ENCODE measurements around the gene ZBTB7C. TPM values are rescaled to one million over a fixed set of nuclear protein-coding genes. Genes with fewer than 3 reads are reported as not detected.

The ZBTB7C gene
- polyA plus RNA-seq, 1 donor (not counting 4 experiments of a cell fraction or from before 2014, with no cell fraction given), result 0.58 TPM

DNA sequence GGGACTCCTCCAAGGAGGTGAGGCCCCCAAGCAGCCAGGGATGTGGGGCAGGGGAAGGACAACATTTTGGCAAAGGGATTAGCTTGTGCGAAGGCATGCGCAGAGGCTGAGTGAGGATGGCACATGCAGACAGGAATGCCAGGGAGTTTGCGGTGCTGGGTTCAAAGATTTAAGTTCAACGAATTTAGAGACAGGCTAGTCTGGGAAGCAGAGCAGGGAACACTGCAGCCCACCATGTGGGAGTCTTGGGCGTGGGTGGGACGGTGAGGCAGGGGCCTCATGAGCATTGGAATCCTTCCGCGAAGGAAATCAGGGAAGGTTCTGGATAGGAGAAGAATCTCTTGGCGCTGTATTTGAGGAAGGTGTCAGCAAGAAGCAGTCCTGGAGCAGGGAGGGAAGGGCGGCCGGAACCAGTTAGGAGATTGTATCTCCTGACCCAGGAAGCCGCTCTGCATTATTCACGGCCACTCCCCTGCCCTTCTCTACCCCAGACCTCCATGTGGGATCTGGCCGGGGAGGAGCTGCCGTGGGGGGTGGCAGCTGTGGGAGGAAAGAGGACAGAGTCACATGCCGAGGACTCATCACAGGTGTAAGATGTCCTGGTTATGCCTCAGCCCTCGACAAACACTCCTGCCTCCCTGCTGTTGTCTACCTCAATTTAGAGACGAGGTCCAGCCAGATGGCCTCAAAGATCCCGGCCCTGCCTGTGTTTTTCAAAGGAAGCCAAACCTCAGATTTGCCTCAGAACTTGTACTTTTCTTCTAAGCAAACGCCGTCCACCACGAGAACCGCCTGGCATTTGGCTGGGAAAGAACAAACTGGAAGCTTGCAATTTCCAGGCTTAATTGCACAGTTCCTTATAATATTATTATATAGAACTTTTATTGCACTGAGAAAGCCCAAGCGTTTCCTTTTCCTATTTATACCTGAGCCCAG is 355.0 kb downstream of the ZBTB7C start:
- Histone ChIP-seq H3K9me3 (ENCODE audit: control insufficient read depth, low read depth, low read length) (no peaks in the 10 kb centered on the region), H2AFZ (ENCODE audit: control insufficient read depth, low read length) (no peak overlapping the region), H3K4me2 (ENCODE audit: control insufficient read depth, extremely low read depth, insufficient read depth, low read depth, low read length) (no peak overlapping the region), H3K4me1 (ENCODE audit: control insufficient read depth, extremely low read depth, insufficient read depth, low read length) (peaks cover 14% of the 10 kb centered on the region), H3K36me3 (ENCODE audit: control insufficient read depth in 2 of 2, extremely low read depth in 1 of 2, insufficient read depth in 2 of 2, low read length in 2 of 2) (no peaks in the 10 kb centered on the region), H3K79me2 (ENCODE audit: control insufficient read depth, insufficient read depth, low read length) (no peaks in the 10 kb centered on the region), H3K27ac (ENCODE audit: control insufficient read depth, insufficient read depth, low read length) (no peak overlapping the region), H3K9ac (ENCODE audit: control insufficient read depth, extremely low read depth, insufficient read depth, low read length) (no peak overlapping the region), H3K27me3 (ENCODE audit: control insufficient read depth, extremely low read depth, insufficient read depth, low read length) (peaks cover 15% of the 10 kb centered on the region), H3K4me3 (ENCODE audit: control insufficient read depth in 2 of 3, extremely low read depth in 1 of 3, insufficient read depth in 2 of 3, low read depth in 1 of 3, low read length in 3 of 3) (no peak overlapping the region), H3K9me1 (ENCODE audit: control insufficient read depth, extremely low read depth, insufficient read depth, low read length) (no peaks in the 10 kb centered on the region), H4K20me1 (ENCODE audit: control insufficient read depth, extremely low read depth, insufficient read depth, low read length) (no peaks in the 10 kb centered on the region)
- TF ChIP-seq, protein P1, sequence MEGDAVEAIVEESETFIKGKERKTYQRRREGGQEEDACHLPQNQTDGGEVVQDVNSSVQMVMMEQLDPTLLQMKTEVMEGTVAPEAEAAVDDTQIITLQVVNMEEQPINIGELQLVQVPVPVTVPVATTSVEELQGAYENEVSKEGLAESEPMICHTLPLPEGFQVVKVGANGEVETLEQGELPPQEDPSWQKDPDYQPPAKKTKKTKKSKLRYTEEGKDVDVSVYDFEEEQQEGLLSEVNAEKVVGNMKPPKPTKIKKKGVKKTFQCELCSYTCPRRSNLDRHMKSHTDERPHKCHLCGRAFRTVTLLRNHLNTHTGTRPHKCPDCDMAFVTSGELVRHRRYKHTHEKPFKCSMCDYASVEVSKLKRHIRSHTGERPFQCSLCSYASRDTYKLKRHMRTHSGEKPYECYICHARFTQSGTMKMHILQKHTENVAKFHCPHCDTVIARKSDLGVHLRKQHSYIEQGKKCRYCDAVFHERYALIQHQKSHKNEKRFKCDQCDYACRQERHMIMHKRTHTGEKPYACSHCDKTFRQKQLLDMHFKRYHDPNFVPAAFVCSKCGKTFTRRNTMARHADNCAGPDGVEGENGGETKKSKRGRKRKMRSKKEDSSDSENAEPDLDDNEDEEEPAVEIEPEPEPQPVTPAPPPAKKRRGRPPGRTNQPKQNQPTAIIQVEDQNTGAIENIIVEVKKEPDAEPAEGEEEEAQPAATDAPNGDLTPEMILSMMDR (optimal IDR thresholded peaks at IDR 0.05 in 1 of 3, IDR thresholded peaks at IDR 0.05 in 1 of 3, conservative IDR thresholded peaks at IDR 0.05 in 1 of 3; ENCODE audit: extremely low read depth in 1 of 3, insufficient read depth in 2 of 3, low read length in 3 of 3), result no peak
- TF ChIP-seq EZH2 (IDR thresholded peaks at IDR 0.05; ENCODE audit: low read length), result no peak
- DNase-seq (ENCODE audit: low read depth, low spot score), result no peak
- dilution Hi-C loops (cut with MboI; ENCODE audit: extremely low pct_ligation_motif_present, low sequenced_read_pairs), result no loop called here
- FAIRE-seq, result no peak

DNA sequence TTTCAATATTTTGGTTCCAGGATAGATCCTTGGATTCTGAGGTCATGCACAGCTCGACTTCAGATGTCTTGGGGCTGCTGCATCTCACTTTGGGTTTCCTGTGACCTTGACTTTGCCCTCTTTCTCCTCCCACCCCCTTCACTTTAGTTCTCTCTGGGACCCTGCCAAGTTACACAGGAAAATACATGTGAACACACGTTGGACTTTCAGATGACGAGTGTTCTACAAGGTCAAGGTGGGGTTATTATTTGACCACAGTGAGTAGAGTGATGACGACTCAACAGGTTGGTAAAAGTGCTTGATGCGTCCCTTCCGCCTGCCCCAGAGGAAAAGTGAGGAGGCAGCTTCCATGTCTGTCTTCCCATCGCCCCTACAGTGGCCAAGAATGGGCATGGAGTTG is 356.3 kb downstream of the ZBTB7C start:
- no peaks in the 10 kb centered on the region for H3K9me1 ChIP-seq (ENCODE audit: control insufficient read depth, extremely low read depth, insufficient read depth, low read length)
- peaks cover 15% of the 10 kb centered on the region for H3K4me1 ChIP-seq (ENCODE audit: control insufficient read depth, extremely low read depth, insufficient read depth, low read length)

More for the DNA sequence above, 356.3 kb downstream of the ZBTB7C start:
- Histone ChIP-seq H3K79me2 (ENCODE audit: control insufficient read depth, insufficient read depth, low read length) (no peaks in the 10 kb centered on the region), H3K4me2 (ENCODE audit: control insufficient read depth, extremely low read depth, insufficient read depth, low read depth, low read length) (no peak overlapping the region), H2AFZ (ENCODE audit: control insufficient read depth, low read length) (no peak overlapping the region), H4K20me1 (ENCODE audit: control insufficient read depth, extremely low read depth, insufficient read depth, low read length) (no peaks in the 10 kb centered on the region), H3K27me3 (ENCODE audit: control insufficient read depth, extremely low read depth, insufficient read depth, low read length) (peaks cover 18% of the 10 kb centered on the region), H3K27ac (ENCODE audit: control insufficient read depth, insufficient read depth, low read length) (no peak overlapping the region), H3K36me3 (ENCODE audit: control insufficient read depth in 2 of 2, extremely low read depth in 1 of 2, insufficient read depth in 2 of 2, low read length in 2 of 2) (no peaks in the 10 kb centered on the region), H3K9ac (ENCODE audit: control insufficient read depth, extremely low read depth, insufficient read depth, low read length) (no peak overlapping the region), H3K9me3 (ENCODE audit: control insufficient read depth, low read depth, low read length) (no peaks in the 10 kb centered on the region), H3K4me3 (ENCODE audit: control insufficient read depth in 2 of 3, extremely low read depth in 1 of 3, insufficient read depth in 2 of 3, low read depth in 1 of 3, low read length in 3 of 3) (no peak overlapping the region)
- DNase-seq (ENCODE audit: low read depth, low spot score), result no peak
- dilution Hi-C loops (cut with MboI; ENCODE audit: extremely low pct_ligation_motif_present, low sequenced_read_pairs), result no loop called here
- TF ChIP-seq, protein P1 (optimal IDR thresholded peaks at IDR 0.05 in 1 of 3, IDR thresholded peaks at IDR 0.05 in 1 of 3, conservative IDR thresholded peaks at IDR 0.05 in 1 of 3; ENCODE audit: extremely low read depth in 1 of 3, insufficient read depth in 2 of 3, low read length in 3 of 3), result no peak
- no peak for TF ChIP-seq EZH2 (IDR thresholded peaks at IDR 0.05; ENCODE audit: low read length)
- FAIRE-seq, result no peak
